Nephron progenitor cell (in vitro differentiated cells): ENCODE measurements around the gene MIA2.

Experiments
- DNase-seq: peaks from one replicate; pipeline ENCODE4 v3.0.0; 2021
- H3K27ac Mint-ChIP-seq: 2 replicates; pipeline ENCODE4 v1.8.0; 2021; ENCODE audit warnings: mild to moderate bottlenecking, moderate library complexity, mixed read lengths
- H3K27me3 Mint-ChIP-seq: 2 replicates; pipeline ENCODE4 v1.8.0; 2021; ENCODE audit warnings: mild to moderate bottlenecking, low read depth, mixed read lengths; ENCODE audit not compliant: poor library complexity
- H3K36me3 Mint-ChIP-seq: 2 replicates; pipeline ENCODE4 v1.8.0; 2021; ENCODE audit warnings: low read depth, mixed read lengths
- H3K4me1 Mint-ChIP-seq: 2 replicates; pipeline ENCODE4 v1.8.0; 2021; ENCODE audit warnings: mixed read lengths
- H3K4me3 Mint-ChIP-seq: 2 replicates; pipeline ENCODE4 v1.8.0; 2021; ENCODE audit warnings: mild to moderate bottlenecking, moderate library complexity, mixed read lengths
- H3K9me3 Mint-ChIP-seq: 2 replicates; pipeline ENCODE4 v1.8.0; 2021; ENCODE audit warnings: mild to moderate bottlenecking, moderate library complexity, mixed read lengths
- TF ChIP-seq, protein P1 (sequence below): fragments of 200-600 bp; sonication (generic); IDR thresholded peaks from 2 replicates; pipeline ENCODE4 v1.5.0; 2021; ENCODE audit warnings: antibody characterized with exemption

MIA2 gene

GRCh38 chr14:39316830-39317553 is 83.3 kb downstream of the MIA2 start:
- DNase-seq = no peak
- TF ChIP-seq, protein P1, sequence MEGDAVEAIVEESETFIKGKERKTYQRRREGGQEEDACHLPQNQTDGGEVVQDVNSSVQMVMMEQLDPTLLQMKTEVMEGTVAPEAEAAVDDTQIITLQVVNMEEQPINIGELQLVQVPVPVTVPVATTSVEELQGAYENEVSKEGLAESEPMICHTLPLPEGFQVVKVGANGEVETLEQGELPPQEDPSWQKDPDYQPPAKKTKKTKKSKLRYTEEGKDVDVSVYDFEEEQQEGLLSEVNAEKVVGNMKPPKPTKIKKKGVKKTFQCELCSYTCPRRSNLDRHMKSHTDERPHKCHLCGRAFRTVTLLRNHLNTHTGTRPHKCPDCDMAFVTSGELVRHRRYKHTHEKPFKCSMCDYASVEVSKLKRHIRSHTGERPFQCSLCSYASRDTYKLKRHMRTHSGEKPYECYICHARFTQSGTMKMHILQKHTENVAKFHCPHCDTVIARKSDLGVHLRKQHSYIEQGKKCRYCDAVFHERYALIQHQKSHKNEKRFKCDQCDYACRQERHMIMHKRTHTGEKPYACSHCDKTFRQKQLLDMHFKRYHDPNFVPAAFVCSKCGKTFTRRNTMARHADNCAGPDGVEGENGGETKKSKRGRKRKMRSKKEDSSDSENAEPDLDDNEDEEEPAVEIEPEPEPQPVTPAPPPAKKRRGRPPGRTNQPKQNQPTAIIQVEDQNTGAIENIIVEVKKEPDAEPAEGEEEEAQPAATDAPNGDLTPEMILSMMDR = no peak
- H3K27ac Mint-ChIP-seq = peak overlapping the region; percentile 69
- H3K9me3 Mint-ChIP-seq = no peaks in the 10 kb centered on the region
- peaks cover 11% of the 10 kb centered on the region for H3K4me1 Mint-ChIP-seq
- peaks cover 26% of the 10 kb centered on the region for H3K36me3 Mint-ChIP-seq
- no peaks in the 10 kb centered on the region for H3K27me3 Mint-ChIP-seq
- no peak overlapping the region for H3K4me3 Mint-ChIP-seq

DNA sequence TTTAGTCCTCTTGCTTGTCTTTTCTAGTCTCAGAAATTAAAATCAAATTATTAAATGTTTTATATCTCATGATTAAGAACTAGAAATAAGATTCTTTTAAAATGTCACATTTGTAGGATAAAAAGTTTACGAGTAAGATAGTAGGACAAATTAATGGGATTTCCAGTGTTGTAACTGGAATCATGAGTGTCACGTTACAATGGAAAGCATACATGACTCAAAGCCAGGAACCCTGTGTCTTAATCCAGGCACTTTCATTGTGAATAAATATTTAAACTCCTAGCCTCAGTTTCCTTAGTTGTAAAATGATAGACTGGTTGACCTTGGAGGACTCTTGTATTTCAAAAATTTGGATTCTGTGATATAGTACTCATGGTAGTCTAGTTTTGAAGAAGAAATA is 84.9 kb downstream of the MIA2 start:
- Mint-ChIP-seq H3K4me1 (peaks cover 11% of the 10 kb centered on the region), H3K27me3 (no peaks in the 10 kb centered on the region), H3K27ac (peak overlapping the region; percentile 26), H3K4me3 (no peak overlapping the region), H3K36me3 (peaks cover 30% of the 10 kb centered on the region), H3K9me3 (no peaks in the 10 kb centered on the region)
- DNase-seq = no peak
- TF ChIP-seq, protein P1 = no peak

DNA sequence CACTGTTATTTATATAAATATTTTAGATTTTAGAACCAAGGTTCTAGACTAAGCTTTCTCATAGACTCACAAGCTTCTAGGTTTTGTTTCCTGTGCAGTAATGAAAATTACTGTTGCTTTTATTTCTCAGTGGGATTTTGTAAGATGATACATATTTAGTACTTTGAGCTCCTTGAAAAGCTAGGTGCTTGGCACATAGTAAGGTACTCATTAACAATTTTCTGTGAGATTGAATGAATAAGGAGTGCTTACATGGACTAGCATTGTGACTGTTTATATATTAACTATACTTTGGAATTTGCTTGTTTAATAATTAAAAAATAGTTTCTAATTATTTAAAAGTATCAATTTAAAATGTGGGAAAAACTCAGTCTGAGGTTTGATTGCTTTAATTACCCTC is 85.7 kb downstream of the MIA2 start:
- Mint-ChIP-seq H3K36me3 (peaks cover 36% of the 10 kb centered on the region), H3K4me1 (peaks cover 11% of the 10 kb centered on the region), H3K27me3 (no peaks in the 10 kb centered on the region), H3K27ac (no peak overlapping the region), H3K4me3 (no peak overlapping the region), H3K9me3 (no peaks in the 10 kb centered on the region)
- DNase-seq = no peak
- TF ChIP-seq, protein P1 = no peak

GRCh38 chr14:39320318-39320717 is 86.6 kb downstream of the MIA2 start:
- H3K9me3 Mint-ChIP-seq = no peaks in the 10 kb centered on the region
- H3K27ac Mint-ChIP-seq = no peak overlapping the region

DNA sequence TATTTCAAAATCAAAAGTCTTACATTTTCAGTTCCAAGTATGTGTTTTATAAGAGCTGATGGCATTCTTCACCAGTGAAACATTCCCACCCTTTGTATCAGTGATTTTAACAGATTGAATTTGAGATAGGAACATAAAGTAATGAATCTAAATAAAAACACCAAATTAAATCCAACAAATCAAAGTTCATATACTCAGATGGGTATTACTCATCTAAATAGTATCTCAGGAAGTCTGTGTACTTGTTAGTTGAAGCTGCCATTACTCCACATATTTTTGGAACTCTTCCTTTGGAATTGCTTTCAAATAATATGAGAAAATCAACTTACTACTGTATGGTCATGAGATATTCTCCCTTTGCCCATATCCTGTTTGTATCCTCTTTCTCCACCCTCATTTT is 89.1 kb downstream of the MIA2 start:
- Mint-ChIP-seq H3K27me3 (no peaks in the 10 kb centered on the region), H3K9me3 (no peaks in the 10 kb centered on the region), H3K4me3 (no peak overlapping the region), H3K4me1 (no peaks in the 10 kb centered on the region), H3K36me3 (peaks cover 42% of the 10 kb centered on the region), H3K27ac (no peak overlapping the region)
- TF ChIP-seq, protein P1 = no peak
- DNase-seq = no peak

More at GRCh38 chr14:39320318-39320717, 86.6 kb downstream of the MIA2 start:
- Mint-ChIP-seq H3K36me3 (peaks cover 34% of the 10 kb centered on the region), H3K4me1 (peaks cover 11% of the 10 kb centered on the region), H3K4me3 (no peak overlapping the region), H3K27me3 (no peaks in the 10 kb centered on the region)
- TF ChIP-seq, protein P1 = no peak
- no peak for DNase-seq

DNA sequence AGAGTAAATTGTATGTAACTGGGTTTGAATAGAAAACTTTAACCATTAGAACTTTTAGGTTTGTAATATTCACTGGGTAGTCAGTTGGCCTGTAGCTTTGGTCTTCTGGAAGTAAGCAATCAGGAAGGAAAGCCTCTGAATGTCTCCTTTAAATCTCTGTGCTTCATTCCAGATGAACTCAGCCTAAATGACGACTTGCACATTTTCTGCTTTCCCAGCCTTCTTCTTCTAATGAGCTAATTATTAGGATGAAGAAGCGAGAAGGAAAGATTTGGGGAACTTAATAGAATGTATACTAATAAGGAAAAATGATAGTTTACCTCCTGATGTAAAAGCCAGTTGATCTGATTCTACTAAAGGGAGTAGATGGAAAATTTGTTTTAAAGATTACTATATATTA is 90.4 kb downstream of the MIA2 start:
- TF ChIP-seq, protein P1 = no peak
- H3K36me3 Mint-ChIP-seq = peaks cover 55% of the 10 kb centered on the region
- H3K4me3 Mint-ChIP-seq = no peak overlapping the region
- no peak overlapping the region for H3K27ac Mint-ChIP-seq
- no peak for DNase-seq
- no peaks in the 10 kb centered on the region for H3K4me1 Mint-ChIP-seq
- peaks cover 10% of the 10 kb centered on the region for H3K9me3 Mint-ChIP-seq
- H3K27me3 Mint-ChIP-seq = no peaks in the 10 kb centered on the region
